DMS 273 treated with DMSO at 0.1 percent for 48 hours (cell line): ENCODE measurements around the gene LAMA3.

Experiments used
- DNase-seq: peaks from one replicate; lab custom pipeline; 2025; lab: John Stamatoyannopoulos, UW

The LAMA3 gene

DNA sequence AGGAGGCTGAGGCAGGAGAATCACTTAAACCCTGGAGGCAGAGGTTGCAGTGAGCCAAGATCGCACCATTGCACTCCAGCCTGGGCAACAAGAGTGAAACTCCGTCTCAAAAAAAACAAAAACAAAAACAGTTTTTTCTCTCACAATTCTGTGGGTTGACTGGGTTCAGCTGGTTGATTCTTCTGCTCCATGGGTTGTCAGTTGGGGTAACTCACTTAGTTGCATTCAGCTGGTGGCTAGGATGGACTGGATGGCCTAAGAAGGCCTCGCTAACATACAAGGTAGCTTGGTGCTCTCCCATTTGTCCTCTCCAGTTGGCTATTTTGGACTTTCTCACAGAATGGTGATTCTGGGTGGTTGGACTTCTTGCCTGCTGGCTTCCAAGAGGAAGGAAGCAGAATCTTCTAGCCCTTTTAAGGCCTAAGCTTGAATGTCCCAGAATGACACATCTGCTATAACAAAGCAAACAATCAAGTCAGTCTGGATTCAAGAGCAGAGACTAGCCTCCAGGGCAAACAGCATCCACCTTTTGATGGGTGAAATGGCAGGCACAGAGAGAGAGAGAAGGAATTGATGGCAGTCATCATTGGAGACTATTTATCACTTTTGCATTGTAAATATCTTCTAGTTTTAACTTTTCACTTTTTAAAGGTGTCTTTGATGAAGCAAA lies 17.9 kb downstream of the LAMA3 start:
- no peak for DNase-seq

DNA sequence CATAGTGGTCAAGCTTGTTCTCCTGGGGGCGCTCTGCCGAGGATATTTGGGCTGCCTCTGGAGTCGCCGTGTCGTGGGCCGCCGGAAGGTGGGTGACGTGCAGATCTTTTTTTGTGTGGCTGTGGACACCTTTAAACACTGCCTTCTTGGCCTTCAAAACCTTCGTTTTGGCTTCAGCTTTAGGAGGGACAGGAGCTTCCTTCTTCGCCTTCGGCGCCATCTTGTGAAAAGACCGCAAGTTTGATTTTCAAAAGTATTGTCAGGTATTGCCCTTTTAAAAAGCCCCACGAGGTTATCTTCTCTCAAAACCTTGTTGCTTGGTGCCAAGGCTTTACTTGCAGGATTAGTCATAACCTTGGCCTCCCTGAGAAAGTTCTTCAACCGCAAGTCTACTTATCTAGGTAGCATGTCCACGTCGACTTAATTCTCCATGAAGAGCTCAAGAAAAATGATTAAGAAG lies 20.8 kb downstream of the LAMA3 start:
- no peak for DNase-seq

DNA sequence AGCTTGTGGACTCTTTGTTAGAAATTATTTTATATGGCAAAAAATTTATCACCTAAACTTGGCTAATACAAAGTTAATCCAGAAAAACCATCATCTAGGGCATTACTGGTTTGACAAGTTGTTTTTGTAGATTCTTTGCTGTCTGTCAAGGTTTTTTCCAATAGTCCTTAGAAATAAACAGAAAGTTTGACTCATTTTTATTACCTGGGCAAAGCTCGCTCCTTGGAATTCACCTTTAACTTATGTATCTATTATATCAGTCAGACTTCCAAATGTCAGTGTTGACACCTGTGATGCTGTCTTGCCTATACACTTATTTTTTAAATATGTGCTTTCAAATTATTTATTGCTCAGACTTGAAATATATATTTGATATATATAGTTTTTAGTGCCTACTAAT lies 21.7 kb downstream of the LAMA3 start:
- DNase-seq: no peak

DNA sequence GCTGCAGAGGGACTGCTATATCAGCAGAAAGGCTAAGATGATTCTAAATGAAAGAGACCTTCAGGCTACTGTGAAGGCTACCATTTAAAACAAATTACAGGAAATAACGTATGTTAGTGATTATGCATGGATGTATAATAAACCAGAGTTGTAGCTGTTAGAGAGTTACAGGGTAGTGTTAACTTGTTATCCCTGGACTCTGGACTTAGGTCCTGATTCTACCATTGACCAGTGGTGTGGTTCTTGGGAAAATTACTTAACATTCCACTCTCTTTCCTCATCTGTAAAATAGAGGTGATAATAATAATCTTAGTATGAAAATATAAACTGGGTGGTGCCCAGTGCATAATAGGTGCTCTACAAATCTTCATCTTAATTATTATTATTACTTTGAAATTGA lies 22.2 kb downstream of the LAMA3 start:
- DNase-seq: no peak

DNA sequence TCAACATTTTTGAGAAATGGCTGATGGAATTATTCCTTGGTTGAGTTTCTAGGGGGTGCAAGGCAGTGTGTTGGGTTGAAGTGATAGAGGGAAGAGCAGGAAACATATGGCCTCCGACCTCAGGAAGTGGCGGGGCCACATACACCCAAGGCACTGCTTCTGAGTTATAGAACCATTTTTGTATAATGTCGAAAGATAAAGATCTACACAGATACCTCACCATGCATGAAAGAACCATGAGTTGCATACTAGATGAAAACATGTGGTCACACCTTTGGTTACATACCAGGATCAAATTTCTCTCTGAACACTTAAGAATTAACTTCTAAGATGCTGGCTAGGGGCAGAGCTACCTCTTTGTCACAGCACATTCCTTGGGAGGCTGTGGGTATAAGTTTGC lies 23.2 kb downstream of the LAMA3 start:
- DNase-seq: no peak

DNA sequence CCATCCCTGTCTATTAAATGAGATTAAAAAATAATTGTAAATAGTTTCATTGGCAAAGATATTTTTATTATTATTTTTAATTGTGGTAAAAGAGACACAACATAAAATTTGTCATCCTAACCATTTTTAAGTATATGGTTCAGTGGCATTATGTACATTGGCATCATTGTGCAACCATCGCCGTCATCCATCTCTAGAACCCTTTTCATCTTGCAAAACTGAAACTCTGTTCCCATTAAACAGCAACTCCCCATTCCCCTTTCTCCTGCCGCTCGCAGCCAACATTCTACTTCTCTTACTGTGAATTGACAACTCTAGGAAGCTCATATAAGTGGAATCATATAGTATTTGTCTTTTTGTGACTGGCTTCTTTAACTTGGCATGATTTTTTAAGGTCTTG lies 25.3 kb downstream of the LAMA3 start:
- no peak for DNase-seq

DNA sequence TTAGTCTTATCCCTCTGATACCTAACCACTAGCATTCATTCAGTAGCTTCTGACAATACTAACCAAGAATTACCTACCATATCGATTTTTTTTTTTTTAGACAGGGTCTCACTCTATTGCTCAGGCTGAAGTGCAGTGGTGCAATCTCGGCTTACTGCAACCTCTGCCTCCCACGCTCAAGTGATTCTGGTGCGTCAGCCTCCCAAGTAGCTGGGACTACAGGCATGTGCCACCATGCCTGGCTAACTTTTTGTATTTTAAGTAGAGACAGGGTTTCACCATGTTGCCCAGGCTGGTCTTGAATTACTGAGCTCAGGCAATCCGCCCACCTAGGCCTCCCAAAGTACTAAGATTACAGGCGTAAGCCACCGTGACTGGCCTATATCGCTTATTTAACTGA lies 26.8 kb downstream of the LAMA3 start:
- DNase-seq: peak; percentile 49

DNA sequence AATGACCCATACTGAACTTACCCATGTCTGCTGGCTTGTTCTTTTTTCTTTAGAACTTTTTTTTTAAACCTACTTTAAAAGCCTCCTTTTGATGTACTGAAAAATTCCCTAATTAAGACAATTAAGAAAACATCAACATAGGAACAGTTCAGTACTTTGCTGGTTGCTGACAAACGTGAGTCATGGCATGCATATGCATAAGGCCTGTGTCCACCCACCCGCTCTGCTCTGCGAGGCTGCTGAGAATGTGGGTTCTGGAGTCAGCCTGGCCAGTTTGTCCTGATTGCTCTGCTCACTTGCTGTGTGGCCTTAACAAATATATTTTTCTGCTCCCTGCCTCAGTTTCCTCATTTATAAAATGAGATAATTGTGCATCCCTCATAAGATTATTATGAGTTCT lies 27.3 kb downstream of the LAMA3 start:
- peak; percentile 49 for DNase-seq

DNA sequence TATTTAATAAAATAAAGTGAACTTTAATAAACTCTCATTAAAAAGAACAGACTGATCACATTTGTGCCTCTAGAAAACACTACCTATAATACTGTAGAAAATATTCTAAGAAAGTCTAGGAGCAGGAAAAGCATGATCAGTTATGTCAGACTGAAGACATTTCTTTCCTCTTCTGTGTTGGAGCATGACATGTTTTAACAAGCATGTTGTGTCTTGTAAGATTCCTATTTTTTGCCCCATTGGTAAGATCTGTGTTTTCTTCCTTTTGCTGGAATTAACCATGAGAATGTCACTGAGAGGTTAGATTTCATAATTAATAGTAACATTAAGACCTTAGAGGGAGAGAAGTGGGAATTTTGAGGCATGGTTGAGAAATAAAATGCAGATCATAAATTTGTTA lies 27.7 kb downstream of the LAMA3 start:
- DNase-seq: no peak

DNA sequence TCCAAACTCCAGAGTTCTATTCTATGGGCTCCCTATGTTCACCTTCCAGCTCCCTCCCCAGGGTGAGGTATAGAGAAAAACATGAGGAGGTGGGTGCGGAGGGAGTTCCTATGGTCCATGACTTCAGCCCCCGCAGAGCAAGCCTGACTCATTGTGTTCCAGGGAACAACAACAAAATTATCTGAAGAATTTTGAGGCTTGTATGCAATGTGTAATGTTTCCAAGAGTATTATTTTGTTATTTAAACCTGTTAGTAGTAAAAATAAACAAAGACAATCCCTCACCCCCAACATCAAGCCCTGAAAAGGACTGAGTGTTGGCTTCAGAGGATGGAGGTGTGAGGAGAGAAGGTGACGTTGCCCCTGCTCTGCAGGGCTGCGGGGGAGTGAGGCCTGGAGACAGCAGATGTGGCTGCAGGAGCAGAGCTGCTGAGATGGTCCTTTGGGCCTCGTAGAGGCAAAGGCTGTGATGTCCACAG lies 29.0 kb downstream of the LAMA3 start:
- DNase-seq: no peak

DNA sequence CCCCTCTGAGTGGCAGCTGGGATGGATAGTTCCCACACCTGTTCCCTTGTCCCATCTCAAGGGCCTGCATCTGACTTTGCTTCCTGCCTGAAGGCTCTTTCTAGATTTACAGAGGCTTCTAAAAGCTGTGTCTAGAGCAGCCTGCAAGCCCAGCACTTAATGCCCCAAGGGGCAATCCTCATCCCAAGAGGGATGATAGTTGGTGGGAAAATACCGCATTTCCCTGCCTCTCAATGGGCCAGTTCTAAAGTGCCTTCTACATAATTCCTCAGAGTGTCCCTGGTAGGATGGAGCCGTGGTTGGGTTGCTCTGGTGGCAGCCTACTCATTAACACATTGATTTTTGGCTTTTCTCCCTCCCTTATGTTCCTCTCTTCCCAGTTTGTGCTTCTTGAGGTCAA lies 29.5 kb downstream of the LAMA3 start:
- DNase-seq: no peak

DNA sequence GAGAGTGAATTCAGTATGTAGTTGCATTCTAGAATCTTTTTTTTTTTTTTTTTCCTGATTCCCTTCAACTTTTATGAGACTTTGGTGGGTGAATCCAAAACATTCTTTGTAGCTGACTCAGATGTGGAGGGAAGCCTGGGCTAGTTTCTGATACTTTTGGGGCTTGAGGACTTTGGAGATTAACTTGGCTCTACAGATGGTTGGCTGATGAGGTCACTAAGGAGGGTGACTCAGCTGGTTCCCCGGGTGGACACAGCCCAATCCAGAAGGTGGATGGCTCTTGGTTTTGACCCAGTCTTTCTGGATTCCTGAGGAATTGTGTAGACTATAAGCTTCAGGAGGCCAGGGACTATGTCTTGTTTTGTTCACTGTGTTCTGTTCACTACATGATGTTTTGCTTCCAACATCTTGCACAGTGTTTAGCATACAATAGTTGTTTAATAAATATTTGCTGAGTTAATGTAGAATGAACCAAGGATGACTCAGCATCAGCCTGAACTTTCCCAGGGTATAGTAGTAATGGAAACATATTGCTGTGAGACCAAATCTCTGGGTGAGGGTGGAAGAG lies 30.5 kb downstream of the LAMA3 start:
- DNase-seq: no peak

DNA sequence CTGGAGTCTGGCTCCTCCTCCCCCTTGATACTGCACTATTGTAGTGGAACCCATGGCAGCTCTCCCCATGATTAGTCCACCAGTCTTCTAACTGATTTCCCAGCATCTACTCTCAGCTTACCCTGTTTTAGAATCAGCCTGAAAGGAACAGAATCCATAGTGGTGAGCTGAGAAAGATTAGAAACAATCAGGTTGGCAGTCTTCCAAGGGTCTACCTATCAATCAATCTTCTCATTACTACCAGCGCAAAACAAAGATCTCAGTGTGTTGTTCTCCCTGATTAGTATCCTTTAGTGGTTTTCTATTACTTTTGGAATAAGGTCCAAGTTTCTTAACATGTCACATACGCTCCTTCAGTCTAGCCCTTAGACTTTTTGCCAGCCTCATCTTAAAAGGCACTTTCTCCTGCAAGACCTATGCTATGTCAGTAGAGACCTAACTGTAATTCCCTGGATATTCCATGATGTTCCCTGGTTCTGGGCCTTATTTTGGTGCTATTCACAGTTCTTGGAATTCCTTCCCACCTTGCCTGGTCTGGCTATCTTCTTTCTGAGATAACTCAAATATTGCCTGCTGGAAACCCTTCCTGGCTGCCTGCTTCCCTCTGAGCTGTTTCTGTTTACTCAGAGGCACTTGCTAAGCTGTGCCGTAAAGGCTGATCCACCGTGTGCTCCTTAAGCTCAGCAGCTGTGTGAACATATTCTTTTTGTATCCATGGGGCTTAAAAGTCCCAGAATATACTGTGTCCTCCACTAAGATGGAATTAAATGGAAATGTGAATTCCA lies 32.6 kb downstream of the LAMA3 start:
- no peak for DNase-seq

DNA sequence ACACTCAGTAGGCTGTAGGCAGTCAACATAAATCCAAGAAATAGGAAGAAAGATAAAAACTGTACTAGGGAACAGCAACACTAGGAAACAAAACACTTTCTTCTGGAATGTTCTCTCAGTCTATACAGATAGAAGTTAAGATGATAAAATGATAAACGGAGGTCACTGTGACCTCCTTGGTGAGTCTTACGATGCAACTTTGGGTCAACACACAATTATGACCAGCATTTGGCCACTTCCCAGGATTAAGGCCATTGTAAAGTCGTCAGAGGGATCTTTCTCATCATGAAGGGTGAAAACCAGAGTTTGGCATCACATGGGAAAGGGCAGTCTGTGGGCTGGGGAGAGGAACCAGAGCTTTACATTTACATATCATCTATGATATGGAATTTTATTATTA lies 33.4 kb downstream of the LAMA3 start:
- DNase-seq: no peak

DNA sequence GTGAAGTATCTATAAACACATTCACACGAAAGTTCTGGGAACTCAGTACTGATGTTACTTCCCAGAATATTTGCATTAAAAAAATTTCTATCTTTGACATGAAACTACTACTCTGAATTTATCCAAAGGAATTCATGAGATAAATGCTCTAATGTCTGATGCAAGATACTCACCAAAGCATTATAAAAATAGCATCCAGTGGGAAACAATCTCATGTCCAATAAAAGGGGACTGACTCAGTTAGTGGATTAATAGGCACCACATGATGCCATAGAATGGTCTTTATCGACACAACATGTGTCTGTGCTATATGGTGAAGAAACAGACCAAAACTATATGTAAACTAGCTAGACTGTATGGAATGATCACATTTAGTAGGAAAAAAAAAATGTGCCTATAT lies 33.9 kb downstream of the LAMA3 start:
- DNase-seq: no peak

DNA sequence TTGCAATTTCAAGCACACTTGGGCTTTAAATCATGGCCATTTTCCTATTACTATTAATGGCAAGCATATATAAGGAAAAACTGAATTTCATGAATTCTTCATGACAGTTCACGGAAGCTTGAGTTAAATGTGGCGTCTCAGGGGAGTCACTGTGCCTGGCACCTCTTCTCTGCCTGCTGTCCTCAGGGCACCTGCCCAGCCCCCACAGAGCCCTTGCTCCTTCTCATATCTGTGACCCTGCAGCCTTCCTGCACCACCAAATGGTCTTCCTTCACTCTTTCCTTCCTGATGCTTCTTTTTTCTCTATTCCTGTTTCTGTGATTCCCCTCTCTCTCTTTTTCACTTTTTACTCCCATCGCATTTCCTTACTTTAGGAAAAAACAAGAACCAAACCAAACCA lies 35.4 kb downstream of the LAMA3 start:
- DNase-seq: no peak

DNA sequence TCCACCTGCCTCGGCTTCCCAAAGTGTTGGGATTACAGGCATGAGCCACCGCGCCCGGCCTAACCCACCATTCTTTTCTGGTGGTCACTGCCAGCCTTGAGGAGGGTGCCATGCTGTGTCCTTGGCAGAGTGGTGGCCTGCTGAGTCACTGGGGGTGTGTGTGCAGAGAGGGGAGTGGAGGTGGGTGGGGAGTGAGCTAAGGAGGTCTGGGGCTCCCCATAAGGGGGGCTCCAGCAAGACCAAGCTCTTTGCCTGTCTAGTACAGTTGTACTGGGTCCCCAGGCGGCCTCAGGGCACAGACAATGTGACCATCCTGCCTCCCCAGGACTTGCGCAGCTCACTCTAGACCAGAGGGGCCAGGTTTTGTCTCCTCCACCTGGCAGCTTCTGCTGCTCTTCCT lies 36.1 kb downstream of the LAMA3 start:
- DNase-seq: no peak

DNA sequence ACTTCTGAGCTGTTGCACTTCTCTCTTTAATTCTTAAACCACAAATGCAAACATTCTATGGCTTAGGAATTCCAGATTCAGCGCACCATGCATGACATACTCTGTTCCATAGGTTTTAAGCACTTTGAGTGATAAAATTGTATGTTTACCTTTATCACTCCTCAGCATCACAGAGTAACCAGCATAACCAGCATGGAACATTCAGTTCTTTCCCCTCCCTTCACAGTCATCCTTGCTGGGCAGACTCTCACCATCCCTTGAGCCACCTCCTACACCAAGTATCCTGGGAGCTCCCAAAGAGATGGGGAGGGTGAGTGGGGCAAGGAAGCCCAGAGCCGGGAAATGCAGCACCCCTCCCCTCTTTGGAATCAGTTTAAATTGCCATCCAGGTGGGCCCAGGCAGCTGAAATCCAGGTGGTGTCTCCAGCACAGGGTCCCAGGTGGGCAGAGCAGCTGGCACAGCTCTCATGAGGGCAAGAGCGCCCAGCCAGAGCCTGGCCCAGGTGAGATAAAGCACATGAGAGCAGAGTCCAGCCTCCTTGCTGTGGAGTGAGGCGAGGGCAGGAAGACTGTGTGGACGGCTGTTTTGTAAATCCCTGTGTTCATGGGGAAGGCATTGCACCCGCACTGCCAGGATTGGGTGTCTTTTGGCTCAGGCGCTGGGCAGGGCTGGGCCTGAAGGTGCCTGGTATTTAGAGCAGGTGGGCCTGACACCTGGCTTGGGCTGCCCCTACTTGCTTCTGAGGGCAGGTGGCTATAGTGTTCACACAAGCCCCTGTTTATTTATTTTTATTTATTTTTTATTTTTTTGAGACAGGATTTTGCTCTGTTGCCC lies 36.8 kb downstream of the LAMA3 start:
- no peak for DNase-seq

DNA sequence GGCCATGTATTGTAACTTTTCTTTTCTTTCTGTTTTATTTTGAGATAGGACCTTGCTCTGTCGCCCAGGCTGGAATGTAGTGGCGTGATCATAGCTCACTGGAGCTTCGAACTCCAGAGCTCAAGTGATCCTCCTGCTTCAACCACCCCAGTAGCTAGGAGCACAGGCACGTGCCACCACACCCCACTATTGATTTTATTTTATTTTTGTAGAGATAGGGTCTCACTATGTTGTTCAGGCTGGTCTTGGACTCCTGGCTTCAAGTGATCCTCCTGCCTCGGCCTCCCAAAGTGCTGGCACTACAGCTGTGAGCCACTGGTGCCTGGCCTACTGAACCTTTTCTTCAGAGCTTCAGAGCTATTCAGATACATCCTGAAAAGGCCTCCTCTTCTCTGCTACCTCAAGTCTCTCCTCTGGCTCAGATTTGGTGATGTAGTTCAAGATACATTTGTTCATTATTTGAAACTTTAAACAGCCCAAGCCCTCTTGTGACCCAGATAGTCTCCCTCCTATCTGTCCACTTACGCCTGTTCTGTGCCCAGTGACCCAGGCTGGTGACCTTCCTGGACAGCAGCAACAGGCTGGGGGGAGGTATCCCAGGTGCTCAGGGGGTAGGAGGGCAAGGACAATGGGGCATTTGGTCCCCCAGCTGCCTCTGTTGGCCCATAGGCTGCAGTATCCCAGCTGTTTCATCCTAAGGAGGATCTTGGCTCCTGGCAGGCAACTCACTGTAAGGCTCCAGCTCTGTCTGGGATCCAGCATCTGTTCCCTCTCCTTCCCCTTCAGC lies 38.6 kb downstream of the LAMA3 start:
- no peak for DNase-seq

DNA sequence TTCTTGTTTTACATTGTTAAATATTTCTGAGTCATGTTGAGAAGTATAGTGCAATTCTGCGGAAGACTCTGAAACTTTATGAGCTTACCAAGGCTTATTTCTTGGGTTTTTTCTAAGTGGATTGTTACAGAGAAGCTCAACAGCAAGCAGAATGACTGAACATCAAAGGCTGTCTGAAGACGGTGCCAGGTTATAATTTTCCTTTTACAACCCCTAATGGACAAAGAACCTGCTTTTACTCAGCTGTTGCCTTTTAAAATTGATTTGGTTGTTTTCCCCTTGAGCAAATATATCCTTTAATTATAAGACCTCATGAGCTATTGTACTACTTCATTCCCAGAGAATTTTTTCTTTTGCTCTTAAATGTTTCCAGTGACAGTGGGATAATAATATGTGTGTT lies 41.6 kb downstream of the LAMA3 start:
- DNase-seq: no peak

DNA sequence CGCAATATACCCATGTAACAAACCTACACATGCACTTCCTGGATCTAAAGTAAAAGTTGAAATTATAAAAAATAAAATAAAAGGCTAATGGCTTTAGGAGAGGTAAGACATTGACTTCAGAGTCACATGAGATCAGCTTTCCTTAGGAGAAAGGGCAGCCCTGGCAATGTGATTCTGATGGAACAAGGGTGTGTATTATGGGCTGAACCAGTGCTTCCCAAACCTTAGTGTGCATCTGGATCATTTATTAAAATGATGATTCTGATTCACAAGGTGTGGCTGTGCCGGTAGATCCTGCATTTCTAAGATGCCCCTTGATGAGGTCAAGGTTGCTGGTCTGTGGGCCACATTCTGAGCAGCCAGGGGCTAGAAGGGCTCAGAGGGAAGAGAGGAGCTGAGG lies 42.6 kb downstream of the LAMA3 start:
- DNase-seq: no peak

DNA sequence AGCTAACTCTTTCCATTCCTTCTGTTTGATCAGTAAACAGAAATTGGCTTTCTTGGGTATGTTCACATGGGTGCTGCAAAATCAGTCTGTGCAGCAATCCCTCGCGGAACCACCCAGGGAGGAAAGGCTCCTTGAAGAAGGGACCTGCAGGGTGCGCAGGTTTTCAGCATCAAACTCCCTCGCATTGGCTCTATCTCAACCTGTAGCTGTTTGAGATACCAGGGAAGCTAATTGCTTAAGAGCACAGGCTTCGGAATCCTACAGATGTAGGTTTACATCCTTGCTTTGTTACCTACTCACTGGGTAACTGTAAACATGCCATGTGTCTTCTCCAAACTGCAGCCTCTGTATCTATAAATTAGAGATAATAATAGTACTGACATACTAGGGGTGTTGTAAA lies 43.2 kb downstream of the LAMA3 start:
- no peak for DNase-seq
